AG10803 (cell line): Measurements from ENCODE around the gene PROCA1.
A peak's percentile ranks its signal among the peaks of the same experiment; 100 is the strongest.

ENCODE experiments used
- DNase-seq: peaks from one replicate; pipeline ENCODE4 v3.0.0; 2010; ENCODE audit warnings: low read depth
- H3K4me3 ChIP-seq: 2 replicates; pipeline ENCODE4 v1.5.1; 2011; ENCODE audit warnings: mild to moderate bottlenecking, low read length, control low read depth
- TF ChIP-seq, protein P1 (sequence below): conservative IDR thresholded peaks from 2 replicates; pipeline ENCODE4 v1.5.1; 2011; ENCODE audit warnings: mild to moderate bottlenecking, low read length, control low read depth, inconsistent platforms

The PROCA1 gene

DNA sequence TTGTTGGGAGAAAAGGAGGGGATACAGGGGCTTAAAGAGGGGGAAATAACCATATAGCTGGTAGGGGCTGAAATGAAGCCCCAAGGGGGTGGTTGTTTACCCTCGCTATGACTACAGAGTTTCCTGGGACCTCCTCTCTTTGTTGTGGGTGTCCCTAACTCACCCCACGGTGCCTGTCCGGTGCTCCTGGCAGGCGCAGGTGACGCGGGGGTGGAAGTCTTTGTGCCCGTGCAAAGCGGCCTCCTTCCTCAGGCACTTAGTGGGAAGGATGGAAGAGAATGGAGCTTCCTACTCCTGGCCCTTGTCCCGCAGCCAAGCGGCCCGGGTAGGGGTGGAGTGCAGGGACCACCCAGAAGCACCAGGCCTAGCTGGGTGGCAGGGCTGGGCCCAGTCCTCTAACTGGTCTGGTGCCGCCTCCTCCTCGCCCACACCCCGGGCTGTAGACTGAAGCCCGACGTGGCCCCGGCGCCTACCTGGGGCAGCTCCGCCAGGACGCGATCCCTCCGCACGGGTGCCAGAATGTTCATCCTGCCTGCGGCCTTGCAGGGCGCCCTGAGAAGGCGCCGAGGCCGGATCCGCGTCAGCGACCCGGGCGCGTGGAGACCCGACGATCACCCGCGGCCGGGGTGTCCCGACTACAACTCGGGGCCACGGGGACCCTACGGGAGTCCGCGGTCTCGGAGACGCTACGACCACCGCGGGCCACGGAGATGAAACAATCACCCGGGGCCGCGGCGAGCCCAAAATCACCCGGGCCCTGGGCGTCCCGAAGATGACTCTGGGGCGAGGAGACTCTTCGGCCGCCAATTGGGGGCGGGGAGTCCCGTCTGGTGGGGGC is 5.3 kb upstream of the PROCA1 start:
- DNase-seq: peak; percentile 44
- H3K4me3 ChIP-seq: peak overlapping the region; percentile 84
- TF ChIP-seq, protein P1, sequence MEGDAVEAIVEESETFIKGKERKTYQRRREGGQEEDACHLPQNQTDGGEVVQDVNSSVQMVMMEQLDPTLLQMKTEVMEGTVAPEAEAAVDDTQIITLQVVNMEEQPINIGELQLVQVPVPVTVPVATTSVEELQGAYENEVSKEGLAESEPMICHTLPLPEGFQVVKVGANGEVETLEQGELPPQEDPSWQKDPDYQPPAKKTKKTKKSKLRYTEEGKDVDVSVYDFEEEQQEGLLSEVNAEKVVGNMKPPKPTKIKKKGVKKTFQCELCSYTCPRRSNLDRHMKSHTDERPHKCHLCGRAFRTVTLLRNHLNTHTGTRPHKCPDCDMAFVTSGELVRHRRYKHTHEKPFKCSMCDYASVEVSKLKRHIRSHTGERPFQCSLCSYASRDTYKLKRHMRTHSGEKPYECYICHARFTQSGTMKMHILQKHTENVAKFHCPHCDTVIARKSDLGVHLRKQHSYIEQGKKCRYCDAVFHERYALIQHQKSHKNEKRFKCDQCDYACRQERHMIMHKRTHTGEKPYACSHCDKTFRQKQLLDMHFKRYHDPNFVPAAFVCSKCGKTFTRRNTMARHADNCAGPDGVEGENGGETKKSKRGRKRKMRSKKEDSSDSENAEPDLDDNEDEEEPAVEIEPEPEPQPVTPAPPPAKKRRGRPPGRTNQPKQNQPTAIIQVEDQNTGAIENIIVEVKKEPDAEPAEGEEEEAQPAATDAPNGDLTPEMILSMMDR: no peak

DNA sequence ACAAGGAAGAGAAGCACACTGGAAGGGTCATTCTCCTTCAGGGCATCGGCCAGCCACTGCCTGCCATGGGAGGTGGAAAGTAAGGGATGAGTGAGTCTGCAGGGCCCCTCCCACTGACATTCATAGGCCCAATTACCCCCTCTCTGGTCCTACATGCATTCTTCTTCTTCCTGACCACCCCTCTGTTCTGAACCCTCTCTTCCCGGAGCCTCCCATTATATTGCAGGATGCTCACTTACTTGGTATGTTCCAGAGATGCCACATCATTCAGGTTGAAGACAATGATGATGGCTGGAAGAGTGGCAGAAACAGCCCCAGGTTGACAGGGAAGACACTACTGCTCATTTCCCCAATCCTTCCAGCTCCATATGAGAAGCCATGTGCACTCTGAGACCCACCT is 3.5 kb upstream of the PROCA1 start:
- TF ChIP-seq, protein P1: no peak
- DNase-seq: no peak
- no peak overlapping the region; the same call in 1 of the 2 replicates for H3K4me3 ChIP-seq

DNA sequence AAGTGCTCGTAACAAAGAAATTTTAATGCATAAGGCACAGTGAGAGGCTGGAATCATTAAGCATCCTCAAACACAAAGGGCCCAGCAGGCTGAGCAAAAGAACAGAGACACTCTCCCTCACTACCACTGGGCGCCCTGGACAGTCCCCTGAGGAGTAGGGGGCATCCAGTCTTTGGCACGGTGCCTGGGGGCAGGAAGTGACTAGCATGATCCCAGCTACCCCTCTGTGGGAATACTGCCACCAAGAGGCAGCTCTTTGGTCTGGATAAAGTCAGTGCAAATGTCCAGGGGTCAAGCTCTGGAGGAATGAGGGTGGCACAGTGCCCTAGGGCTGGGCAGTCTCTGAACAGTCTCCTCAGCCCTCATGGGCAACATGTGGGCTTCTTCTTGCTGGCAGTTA is 2.6 kb upstream of the PROCA1 start:
- H3K4me3 ChIP-seq: no peak overlapping the region
- TF ChIP-seq, protein P1: no peak
- no peak for DNase-seq

DNA sequence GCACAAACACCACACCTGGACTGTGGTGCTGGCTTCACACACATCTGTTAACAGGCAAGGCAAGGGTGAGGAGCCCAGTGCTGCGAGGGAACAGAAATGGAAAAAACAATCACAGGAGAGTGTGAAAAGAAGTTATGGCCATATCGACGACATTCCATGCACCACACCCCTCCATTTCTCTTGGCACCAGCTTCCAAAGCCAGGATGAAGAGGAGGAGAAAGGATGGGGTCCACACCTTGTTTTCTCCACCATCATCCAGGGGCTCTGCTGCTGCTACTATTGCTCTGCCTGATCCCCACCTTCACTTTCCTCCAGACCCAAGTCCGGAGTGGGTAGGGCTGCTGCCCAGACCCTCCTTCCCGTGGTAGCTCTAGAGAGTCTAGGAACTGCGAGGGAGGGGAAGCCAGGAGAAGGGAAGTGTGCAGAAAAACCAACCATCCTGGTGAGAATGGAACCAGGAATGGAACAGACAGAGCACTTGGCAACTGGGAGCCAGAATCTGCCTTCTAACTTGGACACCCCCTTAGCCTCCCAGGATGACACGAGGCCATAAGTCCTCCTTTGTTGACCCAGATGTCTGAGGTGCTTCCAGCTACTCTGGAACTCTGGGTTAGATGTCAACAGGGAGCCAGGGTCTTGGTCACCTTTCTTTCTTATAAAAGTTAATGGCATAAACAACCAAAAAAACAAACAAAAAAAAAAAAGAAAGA is 1.2 kb upstream of the PROCA1 start:
- H3K4me3 ChIP-seq: no peak overlapping the region
- TF ChIP-seq, protein P1: no peak
- DNase-seq: no peak

DNA sequence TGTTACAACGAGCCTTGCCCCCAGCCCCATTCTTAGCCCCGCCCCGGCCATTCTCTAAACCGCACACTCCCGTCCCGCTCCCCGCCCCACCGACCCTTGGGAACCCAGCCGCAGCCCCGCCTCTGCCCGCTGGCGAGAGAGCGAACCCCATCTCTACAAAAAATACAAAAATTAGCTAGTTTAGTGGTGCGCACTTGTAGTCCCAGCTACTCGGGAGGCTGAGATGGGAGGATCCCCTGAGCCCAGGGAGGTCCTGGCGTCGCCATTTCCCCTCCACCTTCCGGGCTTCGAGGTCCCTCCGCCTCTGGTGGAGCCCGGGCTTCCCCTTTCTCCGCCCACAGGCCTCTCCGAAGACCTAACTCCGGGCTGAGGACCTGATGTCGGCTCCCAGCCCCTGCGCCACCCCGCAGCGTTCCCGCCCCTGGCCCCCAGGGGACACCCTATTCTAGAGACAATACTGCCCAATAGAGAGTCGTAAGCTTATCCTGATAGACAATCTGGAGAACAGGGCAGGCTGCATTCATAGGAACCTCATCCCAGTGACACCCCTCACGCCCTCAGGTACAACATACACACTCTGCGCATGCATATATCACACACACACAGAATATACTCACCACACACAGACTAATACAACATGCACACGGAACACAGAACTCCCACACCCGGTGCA is 480 bp upstream of the PROCA1 start:
- TF ChIP-seq, protein P1: no peak
- no peak for DNase-seq
- no peak overlapping the region; the same call in 1 of the 2 replicates for H3K4me3 ChIP-seq

DNA sequence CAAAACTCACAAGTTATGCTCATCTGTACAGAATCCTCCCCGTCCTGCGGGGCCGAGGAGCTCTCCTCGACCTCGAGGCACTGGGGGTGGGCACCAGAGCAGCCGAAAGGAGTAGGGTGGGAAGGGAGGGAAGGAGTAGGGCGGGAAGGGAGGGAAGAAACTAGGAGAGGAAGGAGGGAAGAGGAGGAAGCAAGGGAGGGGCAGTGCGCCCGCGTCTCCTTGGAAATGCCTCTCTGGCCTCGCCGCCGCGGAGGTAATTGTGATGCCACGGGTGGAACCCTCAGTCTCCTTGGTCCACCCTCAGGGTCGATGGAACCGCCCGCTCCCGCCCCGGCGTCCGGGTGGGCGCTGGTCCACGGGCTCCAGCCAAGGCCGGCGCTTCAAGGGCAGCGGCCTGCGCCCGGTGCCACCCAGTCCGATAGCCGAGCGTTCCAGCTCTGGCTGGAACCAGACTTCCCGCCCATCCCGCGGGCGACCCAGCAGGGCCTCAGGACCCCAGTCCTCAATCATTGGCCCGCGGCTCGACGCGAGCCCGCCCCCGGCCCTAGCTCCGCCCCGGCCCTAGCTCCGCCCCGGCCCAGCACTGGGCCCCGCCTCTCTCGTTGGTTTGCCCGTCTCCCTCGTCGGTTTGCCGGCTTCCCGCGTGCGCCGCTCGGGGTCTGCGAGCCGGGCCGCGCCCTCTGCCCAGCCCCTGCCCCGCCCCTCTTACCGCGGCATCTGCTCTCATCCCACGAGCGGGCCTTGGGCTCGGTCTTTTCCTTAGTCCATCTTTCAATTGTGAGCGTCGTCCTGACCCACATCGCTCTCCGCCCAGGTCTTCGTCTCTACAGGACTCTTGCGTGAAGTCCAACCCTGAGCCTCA is 596 bp downstream of the PROCA1 start:
- peak overlapping the region; percentile 65 for H3K4me3 ChIP-seq
- peak; percentile 80 for DNase-seq
- TF ChIP-seq, protein P1: no peak
